OCI-LY1 (cell line): ENCODE data around the gene FAM161A.

Source experiments
- EZH2 ChIP-seq: fragments of 200-600 bp; sonication (generic), shearing (Covaris generic); IDR thresholded peaks from 2 replicates; pipeline ENCODE4 v1.8.0; 2017; ENCODE audit warnings: borderline replicate concordance, mixed run types, mild to moderate bottlenecking, antibody characterized with exemption, low read length, moderate library complexity, mixed read lengths
- TF ChIP-seq, protein P1 (sequence below): fragments of 200-600 bp; sonication (generic), shearing (Covaris generic); IDR thresholded peaks from 2 replicates; pipeline ENCODE4 v1.5.1; 2017; ENCODE audit warnings: mild to moderate bottlenecking, antibody characterized with exemption, low read length, moderate library complexity, mixed read lengths

DNA sequence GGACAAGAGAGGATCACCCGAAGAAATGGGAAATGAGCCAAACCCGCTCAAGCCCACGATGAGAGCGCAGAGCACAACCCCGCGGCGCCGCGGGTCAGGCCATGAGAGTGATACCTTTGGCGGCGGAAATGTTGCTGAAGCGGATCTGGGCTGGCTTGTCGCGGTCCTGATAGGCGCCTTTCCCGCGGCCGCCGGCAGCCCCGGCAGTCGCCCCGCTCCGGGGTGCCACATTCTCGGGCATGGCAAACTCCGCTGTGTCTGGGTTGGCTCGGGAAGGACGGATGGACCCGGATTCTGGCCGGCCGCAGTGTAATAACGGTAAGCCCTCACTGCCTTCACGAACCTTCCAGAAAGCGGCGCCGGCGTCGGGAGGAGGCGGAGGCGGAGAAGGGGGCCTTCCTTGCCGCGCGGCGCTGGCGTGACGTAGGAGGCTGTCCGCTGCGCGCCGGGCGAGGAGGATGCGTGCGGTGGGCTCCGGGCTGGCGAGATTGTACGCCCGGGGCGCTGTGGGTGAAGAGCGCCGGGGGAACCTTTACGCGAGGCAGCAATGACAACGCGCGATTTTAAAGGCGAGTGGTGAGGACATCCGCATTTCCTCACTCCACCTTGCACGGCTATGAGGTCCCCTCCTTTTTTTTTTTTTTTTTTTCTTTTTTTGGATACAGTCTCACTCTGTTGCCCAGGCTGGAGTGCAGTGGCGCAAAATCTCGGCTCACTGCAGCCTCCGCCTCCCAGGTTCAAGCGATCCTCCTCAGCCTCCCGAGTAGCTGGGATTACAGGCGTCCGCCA lies 34.6 kb upstream of the FAM161A start, which contains the start of gene CCT4:
- TF ChIP-seq, protein P1, sequence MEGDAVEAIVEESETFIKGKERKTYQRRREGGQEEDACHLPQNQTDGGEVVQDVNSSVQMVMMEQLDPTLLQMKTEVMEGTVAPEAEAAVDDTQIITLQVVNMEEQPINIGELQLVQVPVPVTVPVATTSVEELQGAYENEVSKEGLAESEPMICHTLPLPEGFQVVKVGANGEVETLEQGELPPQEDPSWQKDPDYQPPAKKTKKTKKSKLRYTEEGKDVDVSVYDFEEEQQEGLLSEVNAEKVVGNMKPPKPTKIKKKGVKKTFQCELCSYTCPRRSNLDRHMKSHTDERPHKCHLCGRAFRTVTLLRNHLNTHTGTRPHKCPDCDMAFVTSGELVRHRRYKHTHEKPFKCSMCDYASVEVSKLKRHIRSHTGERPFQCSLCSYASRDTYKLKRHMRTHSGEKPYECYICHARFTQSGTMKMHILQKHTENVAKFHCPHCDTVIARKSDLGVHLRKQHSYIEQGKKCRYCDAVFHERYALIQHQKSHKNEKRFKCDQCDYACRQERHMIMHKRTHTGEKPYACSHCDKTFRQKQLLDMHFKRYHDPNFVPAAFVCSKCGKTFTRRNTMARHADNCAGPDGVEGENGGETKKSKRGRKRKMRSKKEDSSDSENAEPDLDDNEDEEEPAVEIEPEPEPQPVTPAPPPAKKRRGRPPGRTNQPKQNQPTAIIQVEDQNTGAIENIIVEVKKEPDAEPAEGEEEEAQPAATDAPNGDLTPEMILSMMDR, result no peak
- no peak for TF ChIP-seq EZH2
